ENCODE measurements around the gene ID3. TPM values are rescaled to one million over a fixed set of nuclear protein-coding genes. Genes with fewer than 3 reads are reported as not detected.

ID3 gene
- total and polyA plus RNA-seq, 9 of the 15 experiments (the other 6 are each of a cell fraction or from before 2014, with no cell fraction given), result 6.8 to 59.8 (median 23.5) TPM

- TF ChIP-seq ZNF449 (CRISPR knock-in tag; IDR thresholded peaks at IDR 0.05), result no peak
- no peak for TF ChIP-seq CCAR2 (IDR thresholded peaks at IDR 0.05; ENCODE audit: low read depth, low read length)
- TF ChIP-seq ZNF263 (CRISPR knock-in tag; IDR thresholded peaks at IDR 0.05; ENCODE audit: borderline replicate concordance), result no peak
- no peak for TF ChIP-seq KLF16 (IDR thresholded peaks at IDR 0.05)
- no peak for TF ChIP-seq ZBTB17 (CRISPR knock-in tag; IDR thresholded peaks at IDR 0.05)
- no peak for TF ChIP-seq ZBTB12 (CRISPR knock-in tag; IDR thresholded peaks at IDR 0.05)
- no peak for TF ChIP-seq CUX1 (CRISPR knock-in tag; IDR thresholded peaks at IDR 0.05)
- TF ChIP-seq ETV1 (tag; conservative IDR thresholded peaks at IDR 0.05; ENCODE audit: low read depth), result 0 out of 2 replicates have a peak, but pooled peaks have one; percentile 20
- TF ChIP-seq PTBP1 (IDR thresholded peaks at IDR 0.05; ENCODE audit: low read depth, low read length), result no peak
- peak; percentile 93; the same call in 1 of the 2 replicates for TF ChIP-seq LARP7 (IDR thresholded peaks at IDR 0.05)
- no peak for TF ChIP-seq GATA2 (CRISPR knock-in tag; IDR thresholded peaks at IDR 0.05)
- no peak for TF ChIP-seq ZFP30 (CRISPR knock-in tag; IDR thresholded peaks at IDR 0.05; ENCODE audit: borderline replicate concordance)
- TF ChIP-seq CEBPB (tag; IDR thresholded peaks at IDR 0.05), result no peak
- no peak for TF ChIP-seq PRPF4 (IDR thresholded peaks at IDR 0.05; ENCODE audit: insufficient read depth, low read depth, low read length, poor library complexity, severe bottlenecking)
- no peak for TF ChIP-seq GTF2E2 (tag; IDR thresholded peaks at IDR 0.05)
- TF ChIP-seq POLR2A (conservative IDR thresholded peaks at IDR 0.05), result peak; percentile 78
- no peak for TF ChIP-seq ZNF274 (IDR thresholded peaks at IDR 0.05; ENCODE audit: borderline replicate concordance, low read depth, low read length)
- TF ChIP-seq, protein P1, sequence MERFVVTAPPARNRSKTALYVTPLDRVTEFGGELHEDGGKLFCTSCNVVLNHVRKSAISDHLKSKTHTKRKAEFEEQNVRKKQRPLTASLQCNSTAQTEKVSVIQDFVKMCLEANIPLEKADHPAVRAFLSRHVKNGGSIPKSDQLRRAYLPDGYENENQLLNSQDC (CRISPR knock-in tag; IDR thresholded peaks at IDR 0.05), result no peak
- no peak for TF ChIP-seq CHD1 (IDR thresholded peaks at IDR 0.05; ENCODE audit: low read length)
- no peak for TF ChIP-seq POLR3A (IDR thresholded peaks at IDR 0.05; ENCODE audit: borderline replicate concordance, extremely low read depth, insufficient read depth, insufficient read length)
These were observed 9.5 kb upstream of the ID3 start (continued) for GRCh38 chr1:23568608-23569383.
